ENCODE measurements around the gene ADAM10.

ADAM10 gene

GRCh38 chr15:58671186-58671585, 78.3 kb downstream of the ADAM10 start:
- H3K4me1 ChIP-seq (ENCODE audit: insufficient read depth, low read length) = peaks cover 43% of the 10 kb centered on the region
- no peaks in the 10 kb centered on the region; the same call in 1 of the 2 replicates for H3K36me3 ChIP-seq (ENCODE audit: insufficient read depth, low read length)
- no peaks in the 10 kb centered on the region for H3K27me3 ChIP-seq (ENCODE audit: insufficient read depth, low read length)
- WGBS = 95% methylated on average over 2 of the region's 2 CpGs
- H3K4me3 ChIP-seq (ENCODE audit: low read length) = no peak overlapping the region
- H3K9me3 ChIP-seq (ENCODE audit: insufficient read depth, low read depth, low read length) = no peaks in the 10 kb centered on the region
- no peak overlapping the region for H3K9ac ChIP-seq (ENCODE audit: low read depth, low read length)
- H3K27ac ChIP-seq (ENCODE audit: low read depth, low read length) = no peak overlapping the region

- H3K27me3 ChIP-seq (ENCODE audit: insufficient read depth, low read length) = no peaks in the 10 kb centered on the region
- H3K27ac ChIP-seq (ENCODE audit: low read depth, low read length) = no peak overlapping the region
- H3K4me3 ChIP-seq (ENCODE audit: low read length) = no peak overlapping the region
- H3K9ac ChIP-seq (ENCODE audit: low read depth, low read length) = no peak overlapping the region; the same call in 1 of the 2 replicates
- 88% methylated on average over 1 of the region's 1 CpG for WGBS
- peaks cover 8% of the 10 kb centered on the region; the same call in 1 of the 2 replicates for H3K36me3 ChIP-seq (ENCODE audit: insufficient read depth, low read length)
- peaks cover 58% of the 10 kb centered on the region for H3K4me1 ChIP-seq (ENCODE audit: insufficient read depth, low read length)
- no peaks in the 10 kb centered on the region for H3K9me3 ChIP-seq (ENCODE audit: insufficient read depth, low read depth, low read length)
Measured at GRCh38 chr15:58669108-58669507, 80.4 kb downstream of the ADAM10 start.

- peaks cover 25% of the 10 kb centered on the region for H3K36me3 ChIP-seq (ENCODE audit: insufficient read depth, low read length)
- H3K4me1 ChIP-seq (ENCODE audit: insufficient read depth, low read length) = peaks cover 57% of the 10 kb centered on the region
- H3K4me3 ChIP-seq (ENCODE audit: low read length) = no peak overlapping the region
- no peaks in the 10 kb centered on the region for H3K9me3 ChIP-seq (ENCODE audit: insufficient read depth, low read depth, low read length)
- no peaks in the 10 kb centered on the region for H3K27me3 ChIP-seq (ENCODE audit: insufficient read depth, low read length)
- peak overlapping the region; percentile 27; the same call in 1 of the 2 replicates for H3K9ac ChIP-seq (ENCODE audit: low read depth, low read length)
- H3K27ac ChIP-seq (ENCODE audit: low read depth, low read length) = peak overlapping the region; percentile 83
- WGBS = 50% methylated on average over 1 of the region's 1 CpG
Measured at GRCh38 chr15:58666957-58667356, 82.5 kb downstream of the ADAM10 start.

- WGBS = 94% methylated on average over 2 of the region's 2 CpGs
- Histone ChIP-seq H3K9ac (ENCODE audit: low read depth, low read length) (no peak overlapping the region), H3K4me3 (ENCODE audit: low read length) (no peak overlapping the region), H3K27ac (ENCODE audit: low read depth, low read length) (no peak overlapping the region), H3K4me1 (ENCODE audit: insufficient read depth, low read length) (peaks cover 53% of the 10 kb centered on the region), H3K36me3 (ENCODE audit: insufficient read depth, low read length) (peaks cover 31% of the 10 kb centered on the region), H3K27me3 (ENCODE audit: insufficient read depth, low read length) (no peaks in the 10 kb centered on the region), H3K9me3 (ENCODE audit: insufficient read depth, low read depth, low read length) (no peaks in the 10 kb centered on the region)
Measured at GRCh38 chr15:58665672-58666071, 83.8 kb downstream of the ADAM10 start.

- H3K9me3 ChIP-seq (ENCODE audit: insufficient read depth, low read depth, low read length) = no peaks in the 10 kb centered on the region
- H3K9ac ChIP-seq (ENCODE audit: low read depth, low read length) = no peak overlapping the region
- no peaks in the 10 kb centered on the region for H3K27me3 ChIP-seq (ENCODE audit: insufficient read depth, low read length)
- peaks cover 21% of the 10 kb centered on the region for H3K36me3 ChIP-seq (ENCODE audit: insufficient read depth, low read length)
- H3K4me3 ChIP-seq (ENCODE audit: low read length) = no peak overlapping the region
- no peak overlapping the region for H3K27ac ChIP-seq (ENCODE audit: low read depth, low read length)
- no peaks in the 10 kb centered on the region for H3K4me1 ChIP-seq (ENCODE audit: insufficient read depth, low read length)
Measured at GRCh38 chr15:58650102-58650501, 99.4 kb downstream of the ADAM10 start.

- WGBS = 100% methylated on average over 1 of the region's 2 CpGs
- Histone ChIP-seq H3K9me3 (ENCODE audit: insufficient read depth, low read depth, low read length) (no peaks in the 10 kb centered on the region), H3K27me3 (ENCODE audit: insufficient read depth, low read length) (no peaks in the 10 kb centered on the region), H3K9ac (ENCODE audit: low read depth, low read length) (no peak overlapping the region), H3K36me3 (ENCODE audit: insufficient read depth, low read length) (peaks cover 18% of the 10 kb centered on the region), H3K4me3 (ENCODE audit: low read length) (no peak overlapping the region), H3K27ac (ENCODE audit: low read depth, low read length) (no peak overlapping the region), H3K4me1 (ENCODE audit: insufficient read depth, low read length) (no peaks in the 10 kb centered on the region)
Measured at GRCh38 chr15:58649175-58649574, 100.3 kb downstream of the ADAM10 start.

- 96% methylated on average over 4 of the region's 5 CpGs for WGBS
- Histone ChIP-seq H3K9ac (ENCODE audit: low read depth, low read length) (no peak overlapping the region), H3K27me3 (ENCODE audit: insufficient read depth, low read length) (no peaks in the 10 kb centered on the region), H3K36me3 (ENCODE audit: insufficient read depth, low read length) (peaks cover 47% of the 10 kb centered on the region), H3K4me1 (ENCODE audit: insufficient read depth, low read length) (no peaks in the 10 kb centered on the region), H3K4me3 (ENCODE audit: low read length) (no peak overlapping the region), H3K27ac (ENCODE audit: low read depth, low read length) (no peak overlapping the region), H3K9me3 (ENCODE audit: insufficient read depth, low read depth, low read length) (no peaks in the 10 kb centered on the region)
Measured at GRCh38 chr15:58643996-58644395, 105.5 kb downstream of the ADAM10 start.

- H3K4me1 ChIP-seq (ENCODE audit: insufficient read depth, low read length) = no peaks in the 10 kb centered on the region
- H3K27ac ChIP-seq (ENCODE audit: low read depth, low read length) = no peak overlapping the region
- no peak overlapping the region for H3K9ac ChIP-seq (ENCODE audit: low read depth, low read length)
- H3K4me3 ChIP-seq (ENCODE audit: low read length) = no peak overlapping the region
- no peaks in the 10 kb centered on the region for H3K9me3 ChIP-seq (ENCODE audit: insufficient read depth, low read depth, low read length)
- H3K36me3 ChIP-seq (ENCODE audit: insufficient read depth, low read length) = peaks cover 54% of the 10 kb centered on the region
- H3K27me3 ChIP-seq (ENCODE audit: insufficient read depth, low read length) = no peaks in the 10 kb centered on the region
- 86% methylated on average over 4 of the region's 4 CpGs for WGBS
Measured at GRCh38 chr15:58641660-58642059, 107.8 kb downstream of the ADAM10 start.

GRCh38 chr15:58639992-58640391, 109.5 kb downstream of the ADAM10 start:
- H3K9ac ChIP-seq (ENCODE audit: low read depth, low read length) = no peak overlapping the region
- no peak overlapping the region for H3K27ac ChIP-seq (ENCODE audit: low read depth, low read length)
- H3K4me1 ChIP-seq (ENCODE audit: insufficient read depth, low read length) = no peaks in the 10 kb centered on the region
- H3K4me3 ChIP-seq (ENCODE audit: low read length) = no peak overlapping the region
- H3K36me3 ChIP-seq (ENCODE audit: insufficient read depth, low read length) = peaks cover 58% of the 10 kb centered on the region
- no peaks in the 10 kb centered on the region for H3K9me3 ChIP-seq (ENCODE audit: insufficient read depth, low read depth, low read length)
- no CpG with 5 or more reads among the region's 1 CpG for WGBS
- no peaks in the 10 kb centered on the region for H3K27me3 ChIP-seq (ENCODE audit: insufficient read depth, low read length)

- Histone ChIP-seq H3K27me3 (ENCODE audit: insufficient read depth, low read length) (no peaks in the 10 kb centered on the region), H3K36me3 (ENCODE audit: insufficient read depth, low read length) (peaks cover 53% of the 10 kb centered on the region), H3K27ac (ENCODE audit: low read depth, low read length) (no peak overlapping the region), H3K4me3 (ENCODE audit: low read length) (no peak overlapping the region), H3K9ac (ENCODE audit: low read depth, low read length) (no peak overlapping the region), H3K9me3 (ENCODE audit: insufficient read depth, low read depth, low read length) (no peaks in the 10 kb centered on the region), H3K4me1 (ENCODE audit: insufficient read depth, low read length) (no peaks in the 10 kb centered on the region)
- WGBS = 86% methylated on average over 2 of the region's 2 CpGs
Measured at GRCh38 chr15:58639002-58639756, 110.3 kb downstream of the ADAM10 start.

- Histone ChIP-seq H3K9me3 (ENCODE audit: insufficient read depth, low read depth, low read length) (no peaks in the 10 kb centered on the region), H3K36me3 (ENCODE audit: insufficient read depth, low read length) (peaks cover 44% of the 10 kb centered on the region), H3K27me3 (ENCODE audit: insufficient read depth, low read length) (no peaks in the 10 kb centered on the region), H3K27ac (ENCODE audit: low read depth, low read length) (no peak overlapping the region), H3K9ac (ENCODE audit: low read depth, low read length) (no peak overlapping the region), H3K4me1 (ENCODE audit: insufficient read depth, low read length) (no peaks in the 10 kb centered on the region), H3K4me3 (ENCODE audit: low read length) (no peak overlapping the region)
- 100% methylated on average over 2 of the region's 2 CpGs for WGBS
Measured at GRCh38 chr15:58632789-58633188, 116.7 kb downstream of the ADAM10 start.

GRCh38 chr15:58631319-58631718, 118.2 kb downstream of the ADAM10 start:
- WGBS = 100% methylated on average over 1 of the region's 2 CpGs
- Histone ChIP-seq H3K36me3 (ENCODE audit: insufficient read depth, low read length) (peaks cover 51% of the 10 kb centered on the region), H3K4me3 (ENCODE audit: low read length) (no peak overlapping the region), H3K27me3 (ENCODE audit: insufficient read depth, low read length) (no peaks in the 10 kb centered on the region), H3K4me1 (ENCODE audit: insufficient read depth, low read length) (no peaks in the 10 kb centered on the region), H3K27ac (ENCODE audit: low read depth, low read length) (no peak overlapping the region), H3K9me3 (ENCODE audit: insufficient read depth, low read depth, low read length) (no peaks in the 10 kb centered on the region), H3K9ac (ENCODE audit: low read depth, low read length) (no peak overlapping the region)
